GM19328 (cell line): ENCODE measurements around the gene RRM2.
"Not testable (repeated sequence)": the region's sequence is repeated elsewhere in the genome, so short reads cannot be mapped to it uniquely, and the experiment has no call there.

Source experiments
- ATAC-seq: cut with Tn5 transposase; IDR thresholded peaks from one replicate; pipeline ENCODE4 v1.9.1; 2021; ENCODE audit warnings: mild to moderate bottlenecking, moderate library complexity; ENCODE audit not compliant: unreplicated experiment

The RRM2 gene

DNA sequence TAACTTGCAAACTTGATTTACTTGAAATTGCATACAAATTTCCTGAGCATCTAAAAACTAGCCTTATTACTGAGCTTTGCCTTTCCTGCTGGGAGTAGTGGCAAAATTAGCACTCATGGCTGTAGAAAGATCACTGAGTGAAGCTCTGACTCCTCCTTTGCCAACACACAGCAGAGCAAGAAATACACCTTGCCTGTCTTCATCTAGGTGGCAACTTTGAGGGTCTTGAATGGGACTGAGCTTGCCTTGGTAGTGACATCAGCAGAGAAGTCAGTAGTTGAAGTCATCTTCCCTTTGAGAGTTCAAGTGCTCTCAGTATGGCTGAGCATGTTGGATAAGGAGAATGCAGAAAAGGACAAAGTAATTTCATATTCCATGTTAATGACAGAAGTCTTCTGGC, 5.9 kb downstream of the RRM2 start:
- no peak for ATAC-seq

GRCh38 chr2:10129490-10129889, 7.0 kb downstream of the RRM2 start:
- ATAC-seq: no peak

GRCh38 chr2:10132043-10132575, 9.6 kb downstream of the RRM2 start:
- no peak for ATAC-seq

GRCh38 chr2:10132596-10132995, 10.1 kb downstream of the RRM2 start:
- no peak for ATAC-seq

DNA sequence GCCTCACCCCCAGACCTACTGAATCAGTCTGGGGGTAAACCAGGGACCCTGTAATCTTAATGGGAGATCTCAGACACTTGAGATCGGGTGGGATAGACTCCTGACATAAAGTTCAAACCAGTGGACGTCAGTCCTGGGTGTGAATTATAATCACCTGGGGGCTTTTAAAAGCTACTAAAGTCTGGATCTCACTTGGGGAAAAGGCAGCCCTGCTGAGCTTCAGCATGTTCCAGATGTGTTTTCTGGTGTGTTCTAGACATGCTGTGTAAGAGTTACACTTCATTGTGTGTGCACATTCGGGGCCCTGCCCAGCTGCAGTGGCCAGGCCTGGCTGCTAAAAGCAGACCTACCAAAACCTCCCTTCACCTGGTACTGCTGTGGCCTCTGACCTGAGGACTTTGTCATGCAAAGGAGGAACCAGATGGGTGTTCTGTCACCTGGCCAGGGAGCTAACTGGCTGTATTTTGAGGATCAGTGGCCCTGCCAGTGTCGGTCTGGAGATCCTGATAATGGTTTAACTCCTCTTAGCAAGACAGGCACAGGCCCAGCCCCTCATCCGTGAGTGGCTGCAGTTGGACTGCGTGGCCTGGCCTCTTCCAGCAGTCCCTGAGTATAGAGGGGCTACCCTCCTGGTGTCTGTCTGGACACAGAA, 10.6 kb downstream of the RRM2 start:
- ATAC-seq: no peak

- no peak for ATAC-seq
Observed at GRCh38 chr2:10135296-10136089, 13.0 kb downstream of the RRM2 start.

DNA sequence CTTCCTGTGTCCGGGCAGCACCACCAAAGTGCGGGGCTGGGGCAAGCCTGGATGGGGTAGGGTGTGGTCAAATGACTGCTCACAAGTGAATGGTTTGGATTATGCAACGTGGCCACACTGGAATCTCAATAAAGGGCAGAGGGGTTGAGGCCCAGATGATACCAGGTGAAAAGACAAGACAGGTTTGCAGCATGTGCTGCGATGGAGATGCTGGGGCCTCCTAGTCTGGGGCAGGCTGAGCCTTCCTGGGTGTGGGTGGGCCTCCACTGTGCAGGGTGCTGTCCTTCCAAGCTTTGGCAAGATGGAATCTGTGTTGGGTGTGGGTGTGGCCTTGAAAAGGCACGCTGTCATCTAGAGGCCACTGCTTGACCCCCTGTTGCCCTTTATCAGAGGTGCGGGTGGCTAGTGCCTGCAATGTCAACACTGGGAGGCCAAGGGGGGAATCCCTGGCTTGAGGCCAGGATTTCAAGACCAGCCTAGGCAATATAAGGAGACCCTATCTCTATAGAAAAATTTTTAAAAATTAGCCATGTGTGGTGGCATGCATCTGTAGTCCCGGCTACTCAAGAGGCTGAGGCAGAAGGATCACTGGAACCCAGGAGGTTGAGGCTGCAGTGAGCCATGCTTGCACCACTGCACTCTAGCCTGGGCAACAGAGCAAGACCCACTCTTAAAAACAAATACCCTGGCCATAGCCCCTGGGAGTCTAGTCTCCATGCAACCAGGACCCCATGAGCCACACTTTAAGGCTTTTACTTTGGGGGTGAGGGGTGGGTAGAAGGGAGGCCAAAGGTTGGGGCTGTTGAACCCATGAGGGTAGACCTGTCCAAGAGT, 13.8 kb downstream of the RRM2 start:
- no peak for ATAC-seq

- ATAC-seq: no peak
Observed at GRCh38 chr2:10137053-10137843, 14.7 kb downstream of the RRM2 start.

GRCh38 chr2:10139536-10139935, 17.0 kb downstream of the RRM2 start:
- ATAC-seq: no peak

DNA sequence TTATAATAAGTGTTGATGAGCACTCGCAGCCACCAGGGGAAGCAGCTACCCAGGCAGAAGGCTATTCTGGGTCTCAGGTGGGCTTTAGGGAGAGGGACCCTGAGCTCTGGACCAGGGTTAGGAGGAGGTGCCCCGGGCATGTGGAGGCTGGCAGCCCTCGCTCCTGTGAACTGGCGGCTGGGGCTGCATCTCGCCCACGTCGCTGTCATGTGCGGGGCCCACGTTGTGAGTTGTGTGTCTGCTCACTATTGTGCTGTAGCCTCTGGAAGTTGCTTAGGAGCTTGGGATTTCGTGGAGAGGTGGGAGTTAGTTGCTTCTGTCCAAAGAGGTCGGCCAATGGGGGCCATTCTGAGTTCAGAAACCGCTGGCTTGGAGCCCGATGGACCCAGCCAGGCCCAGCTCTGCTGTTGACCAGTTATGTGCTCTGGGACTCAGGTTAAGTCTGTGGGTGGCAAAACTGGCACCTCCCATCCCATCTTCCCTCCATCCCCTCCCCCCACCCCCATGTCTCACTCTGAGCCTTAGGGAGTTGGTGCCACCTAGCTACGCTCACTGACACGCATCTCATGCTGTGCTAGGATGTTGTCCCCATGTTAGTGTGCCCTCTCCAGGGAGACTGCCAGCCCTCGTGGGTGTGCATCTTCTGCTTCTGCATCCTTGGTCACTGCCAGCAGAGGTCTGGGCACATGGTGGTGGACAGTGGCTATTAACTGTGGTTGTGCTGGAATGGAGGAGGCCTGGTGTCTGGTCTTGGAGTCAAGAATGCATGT, 18.5 kb downstream of the RRM2 start:
- no peak for ATAC-seq

DNA sequence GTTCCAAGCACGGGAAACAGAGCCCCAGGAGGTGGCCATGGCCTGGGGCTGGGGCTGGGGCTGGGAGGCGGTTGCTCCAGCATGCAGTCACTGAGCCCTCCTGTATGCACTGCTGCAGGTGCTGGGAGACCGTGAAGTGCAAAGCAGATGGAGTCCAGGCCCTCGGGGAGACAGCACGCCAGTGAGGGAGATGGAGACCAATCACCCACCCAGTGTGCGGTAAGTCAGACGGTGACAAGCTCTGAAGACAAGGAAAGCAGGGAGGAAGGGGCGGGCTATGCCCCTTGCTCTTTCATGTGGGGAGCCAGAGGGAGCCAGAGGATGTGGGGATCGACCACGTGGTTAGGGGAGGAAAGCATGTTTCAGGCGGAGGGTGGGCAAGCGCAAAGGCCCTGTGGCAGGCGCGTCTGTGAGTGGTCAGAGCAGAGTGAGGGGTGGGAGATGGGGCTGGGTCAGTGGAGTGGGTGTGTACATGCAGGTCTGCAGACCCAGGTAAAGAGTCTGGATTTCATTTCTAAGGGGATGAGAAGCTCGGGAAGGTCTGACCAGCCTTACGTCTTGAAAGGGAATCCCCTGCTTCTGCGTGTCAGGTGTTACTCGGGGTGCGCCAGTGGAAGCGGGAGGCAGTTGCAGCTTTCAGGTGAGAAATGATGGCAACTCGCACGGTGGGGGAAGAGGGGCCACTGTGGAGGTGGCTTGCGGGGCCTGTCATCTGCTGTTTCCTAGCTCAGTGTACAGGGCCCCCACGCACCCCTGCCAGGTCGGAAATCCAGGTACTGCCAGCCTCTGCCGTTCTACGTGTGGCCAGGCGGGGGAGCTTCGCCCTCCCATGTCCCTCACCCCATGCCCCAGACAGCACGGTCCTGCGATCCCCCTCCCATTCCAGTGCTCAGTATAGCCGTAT, 19.4 kb downstream of the RRM2 start:
- no peak for ATAC-seq

GRCh38 chr2:10142640-10142965, 20.1 kb downstream of the RRM2 start:
- no peak for ATAC-seq

- ATAC-seq: no peak
Observed at GRCh38 chr2:10144771-10145518, 22.4 kb downstream of the RRM2 start.

GRCh38 chr2:10145519-10146357, 23.2 kb downstream of the RRM2 start:
- ATAC-seq: no peak

DNA sequence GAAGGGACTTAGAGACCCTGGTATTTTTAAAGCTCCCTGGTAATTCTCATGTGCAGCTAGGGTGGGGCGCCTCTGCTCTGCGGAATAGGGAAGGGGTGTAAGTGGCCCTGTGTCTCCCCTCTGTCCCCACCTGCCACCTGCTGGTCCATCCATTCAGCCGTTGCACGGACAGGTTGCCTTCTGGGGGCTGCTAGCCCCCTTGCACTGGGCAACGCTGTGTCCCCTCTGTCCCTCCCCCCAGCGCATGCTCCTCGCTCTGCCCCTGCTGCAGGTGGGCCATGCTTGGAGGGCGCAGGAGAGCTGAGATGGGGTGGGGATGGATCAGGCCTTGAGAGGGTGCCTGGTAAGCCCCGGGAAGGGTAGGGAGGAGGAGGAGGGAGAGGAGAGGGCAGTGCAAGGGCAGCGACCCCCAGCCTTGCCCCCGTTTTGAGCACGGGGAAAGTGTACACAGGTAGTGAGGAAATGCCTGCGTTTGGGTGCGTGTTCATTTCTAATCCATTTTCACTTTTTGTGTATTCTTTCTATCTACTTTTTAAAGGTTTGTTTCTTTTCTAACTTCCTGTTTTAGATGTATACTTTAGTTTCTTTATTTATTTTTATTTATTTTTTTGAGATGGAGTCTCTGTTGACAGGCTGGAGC, 23.9 kb downstream of the RRM2 start:
- no peak for ATAC-seq

GRCh38 chr2:10147050-10147660, 24.6 kb downstream of the RRM2 start:
- not testable (repeated sequence) for ATAC-seq
